Stimulated activated CD4-positive, alpha-beta T cell treated with anti-CD3 and anti-CD28 coated beads, Interleukin-15, amount 100 ng/mL, for 48 hours (primary cell): Measurements from ENCODE around the gene ETV6.
A peak's percentile ranks its signal among the peaks of the same experiment; 100 is the strongest.

Experiments
- DNase-seq, 2 donors: peaks; one replicate each; pipeline ENCODE4 v3.0.0-alpha.2; 2020; ENCODE audit warnings: low read depth in 2 of 2

ETV6 gene

GRCh38 chr12:11827091-11828061 lies 177.9 kb downstream of the ETV6 start:
- no peak for DNase-seq

DNA sequence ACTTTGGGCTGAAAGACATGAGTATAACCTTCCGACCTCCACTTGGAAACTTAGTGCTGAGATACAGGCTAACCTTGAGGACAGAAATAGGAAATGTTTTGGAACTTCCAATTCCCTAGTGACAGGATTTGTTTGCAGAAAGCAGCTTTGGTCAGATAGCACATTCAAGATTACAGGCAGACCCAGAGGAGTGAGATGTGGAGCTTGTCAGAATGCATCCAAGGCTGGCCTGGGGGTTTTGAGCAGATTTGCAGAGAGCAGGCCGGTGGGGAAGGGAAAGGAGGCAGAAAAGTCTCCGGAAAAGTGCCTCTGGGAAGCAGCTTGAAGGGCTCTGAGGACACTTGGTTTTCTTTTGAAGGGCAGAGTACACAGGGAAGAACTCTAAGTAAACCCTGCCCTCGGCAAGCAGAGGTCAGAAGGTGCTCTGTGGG lies 180.3 kb downstream of the ETV6 start:
- DNase-seq: no peak

DNA sequence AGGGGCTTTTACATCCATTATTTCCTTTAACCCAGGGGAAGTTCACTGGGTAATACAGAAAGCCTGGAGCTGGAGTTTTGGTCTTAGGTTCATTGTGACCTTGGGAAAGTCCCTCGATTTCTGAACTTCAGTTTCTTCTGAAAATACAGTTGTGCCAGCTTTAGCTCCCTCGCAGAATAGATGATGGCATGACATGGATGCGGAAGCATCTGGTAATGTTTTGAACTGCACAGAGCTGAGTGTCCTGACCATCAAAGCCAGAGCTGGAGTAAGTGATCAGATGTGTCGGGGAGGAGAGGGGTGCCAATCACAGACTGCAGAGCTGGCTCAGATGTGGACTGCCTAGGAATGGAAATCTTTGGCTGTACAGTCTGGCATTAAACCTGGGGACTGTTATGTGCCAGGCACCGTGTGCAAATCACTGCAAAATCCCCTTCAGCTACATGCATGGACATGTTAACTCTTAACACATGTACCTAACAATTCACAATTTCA lies 180.9 kb downstream of the ETV6 start:
- no peak for DNase-seq

DNA sequence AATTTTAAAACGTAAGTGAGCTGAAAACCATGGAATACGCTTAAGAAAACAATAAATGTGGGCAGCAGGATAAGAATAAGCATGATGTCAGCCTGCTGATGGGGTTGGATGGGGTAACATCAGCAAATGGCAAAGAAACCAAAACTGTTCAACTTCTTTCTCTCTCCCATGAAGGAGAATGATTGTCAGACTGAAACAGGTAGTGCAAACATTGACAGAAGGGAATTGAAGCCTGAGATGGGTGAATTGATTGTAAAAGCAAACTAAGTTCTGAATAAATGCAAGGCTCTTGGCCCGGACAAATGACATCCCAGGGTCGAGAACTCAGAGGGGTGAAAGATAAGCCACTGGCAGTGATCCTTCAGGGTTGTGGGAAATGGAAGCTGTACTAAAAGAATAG lies 182.6 kb downstream of the ETV6 start:
- DNase-seq: no peak

GRCh38 chr12:11833174-11833895 lies 183.9 kb downstream of the ETV6 start:
- no peak for DNase-seq

- DNase-seq: no peak
Measured at GRCh38 chr12:11834104-11834812, 184.8 kb downstream of the ETV6 start.

GRCh38 chr12:11834931-11835330 lies 185.5 kb downstream of the ETV6 start:
- no peak for DNase-seq

DNA sequence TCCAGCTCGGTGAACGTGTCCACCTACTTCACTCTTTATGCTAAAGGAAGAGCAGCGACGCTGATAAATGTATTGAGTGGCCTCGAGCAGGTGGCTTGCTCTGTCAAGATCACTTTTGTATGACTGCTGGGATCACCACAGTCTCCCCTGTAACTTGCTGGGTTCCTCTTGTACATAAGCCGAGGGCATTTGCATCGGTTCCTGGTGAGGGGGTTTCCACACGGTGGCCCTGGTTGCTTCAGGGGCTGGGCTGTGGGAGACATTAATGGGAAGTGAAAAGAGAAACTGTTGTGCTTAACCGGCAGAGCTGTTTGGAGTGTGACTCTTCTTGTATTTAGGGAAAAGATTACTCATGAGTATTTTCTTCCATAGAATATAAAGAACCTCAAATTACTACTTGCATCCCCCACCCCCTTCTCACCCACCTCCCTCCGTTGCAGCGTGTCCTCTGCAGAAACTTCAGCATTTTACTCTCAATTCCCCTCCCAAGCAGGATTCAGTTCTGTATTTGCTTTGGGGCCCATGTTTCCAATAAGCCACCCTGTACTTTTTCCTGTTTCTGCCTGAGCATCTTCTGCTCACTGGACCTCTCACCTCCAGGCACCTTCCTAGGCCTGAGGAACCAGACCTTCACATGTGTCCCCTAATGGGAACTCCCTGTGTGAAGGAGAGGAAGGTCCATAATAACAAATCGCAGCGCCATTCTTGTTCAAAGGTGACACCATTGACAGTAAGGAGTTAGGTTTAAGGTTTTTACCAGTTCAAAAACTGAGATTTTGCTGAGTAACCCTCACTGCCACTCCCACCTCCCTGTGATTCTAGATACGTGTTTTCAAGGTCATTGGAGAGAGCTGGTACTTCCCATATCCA lies 187.0 kb downstream of the ETV6 start:
- peak; percentile 53 to 59 for DNase-seq

DNA sequence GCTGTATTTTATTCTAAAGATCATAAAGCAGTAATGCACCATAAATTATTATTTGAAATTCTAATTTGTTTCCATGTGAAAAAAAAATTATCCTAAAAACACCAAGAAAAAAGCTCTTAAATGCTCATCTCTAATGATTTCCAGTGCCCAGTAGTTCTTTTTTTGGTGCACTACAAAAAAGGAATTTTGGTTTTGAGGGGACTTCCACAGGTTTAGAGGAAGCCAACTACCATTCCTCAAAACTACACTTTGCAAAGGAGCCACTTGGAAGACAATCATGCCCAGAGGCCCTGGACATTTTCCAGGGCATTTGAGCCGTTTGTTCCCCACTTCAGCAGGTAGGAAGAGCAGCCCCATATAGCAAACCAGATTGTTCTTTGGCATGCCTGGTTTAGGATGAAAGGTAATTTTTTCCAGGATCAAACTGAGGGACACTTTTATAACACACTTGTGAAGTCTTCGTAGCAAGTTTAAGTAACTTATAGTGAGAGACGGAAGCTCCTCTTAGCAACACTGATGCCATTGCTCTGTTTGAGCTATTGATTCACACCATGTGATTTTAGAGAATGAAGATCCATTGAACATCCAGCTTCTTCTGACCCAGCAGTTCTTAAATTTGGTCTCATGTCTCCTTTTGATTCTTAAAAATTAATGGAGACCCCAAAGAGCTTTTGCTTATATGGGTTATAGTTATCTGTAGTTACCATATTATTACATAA lies 187.9 kb downstream of the ETV6 start:
- no peak for DNase-seq

GRCh38 chr12:11838403-11838802 lies 188.9 kb downstream of the ETV6 start:
- no peak for DNase-seq

- DNase-seq: no peak
Measured at GRCh38 chr12:11839091-11839641, 189.7 kb downstream of the ETV6 start.

- DNase-seq: no peak
Measured at GRCh38 chr12:11840366-11840765, 190.9 kb downstream of the ETV6 start.

DNA sequence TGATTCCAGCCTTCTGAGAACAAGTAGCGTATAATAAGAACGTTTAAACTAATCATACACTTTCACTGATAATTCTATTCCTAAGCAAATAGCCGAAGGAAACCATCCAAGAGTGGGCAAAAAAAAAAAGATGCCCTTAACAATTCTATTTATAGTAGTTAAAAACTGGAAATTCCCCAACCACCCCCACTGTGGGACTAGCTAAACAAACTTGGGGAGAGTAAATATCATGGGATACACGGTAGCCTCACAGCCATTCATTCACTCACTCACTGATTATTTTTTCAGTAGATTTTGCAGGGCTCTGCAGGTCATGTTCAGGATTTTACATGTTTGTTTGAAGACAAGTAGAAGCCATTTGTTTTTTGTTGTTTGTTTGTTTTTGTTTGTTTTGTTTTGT lies 197.0 kb downstream of the ETV6 start:
- DNase-seq: no peak

- DNase-seq: no peak
Measured at GRCh38 chr12:11847539-11847938, 198.1 kb downstream of the ETV6 start.

DNA sequence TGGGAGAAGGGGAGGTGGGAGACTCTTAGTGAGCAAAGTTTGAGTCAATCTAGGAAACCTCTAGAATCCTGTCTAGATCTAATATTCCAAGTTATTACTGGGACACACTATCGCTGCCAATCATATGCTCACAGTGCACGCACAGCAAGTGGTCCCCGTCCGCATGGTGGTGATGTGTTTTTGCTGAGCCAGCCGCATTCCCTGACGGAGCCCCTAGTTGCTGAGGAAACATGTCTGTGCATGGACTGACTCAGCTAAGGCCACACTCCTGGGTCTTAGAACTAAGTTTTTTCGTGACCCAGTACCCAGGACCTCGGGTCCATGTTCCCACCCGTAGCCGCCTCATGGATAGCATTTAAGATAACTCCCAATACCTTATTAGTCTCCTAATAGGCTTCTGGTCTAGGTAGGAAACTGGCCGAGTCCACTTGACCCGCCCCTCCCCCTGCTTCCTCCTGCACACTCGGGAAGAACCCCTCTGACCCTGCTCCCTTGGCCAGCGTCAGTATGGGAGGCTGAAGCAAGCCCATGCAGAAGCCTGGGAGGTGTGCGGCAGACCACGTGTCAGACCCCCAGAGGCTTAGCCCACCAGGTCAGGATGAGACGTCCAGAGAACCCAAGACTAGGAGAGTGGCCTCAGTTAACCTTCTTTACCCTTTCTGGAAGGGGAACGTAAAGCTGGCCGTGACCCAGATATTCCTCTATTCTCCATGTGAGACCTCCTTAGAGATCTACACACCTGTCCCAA lies 200.5 kb downstream of the ETV6 start:
- no peak for DNase-seq

DNA sequence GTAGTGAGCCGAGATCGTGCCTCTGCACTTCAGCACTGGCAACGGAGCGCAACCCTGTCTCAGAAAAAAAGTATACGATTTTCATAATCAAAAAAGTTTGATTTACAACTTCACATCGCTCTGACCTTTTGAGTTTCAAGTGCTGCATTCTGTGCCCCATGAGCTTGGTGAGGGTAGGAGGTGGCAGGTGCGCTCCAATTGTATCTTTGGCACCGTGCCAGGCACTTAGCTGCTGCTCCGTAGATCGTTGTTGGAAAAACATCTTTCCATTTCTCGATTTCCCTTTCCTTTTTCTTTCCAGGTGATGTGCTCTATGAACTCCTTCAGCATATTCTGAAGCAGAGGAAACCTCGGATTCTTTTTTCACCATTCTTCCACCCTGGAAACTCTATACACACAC lies 203.7 kb downstream of the ETV6 start:
- no peak for DNase-seq

GRCh38 chr12:11854011-11854499 lies 204.6 kb downstream of the ETV6 start:
- no peak for DNase-seq

DNA sequence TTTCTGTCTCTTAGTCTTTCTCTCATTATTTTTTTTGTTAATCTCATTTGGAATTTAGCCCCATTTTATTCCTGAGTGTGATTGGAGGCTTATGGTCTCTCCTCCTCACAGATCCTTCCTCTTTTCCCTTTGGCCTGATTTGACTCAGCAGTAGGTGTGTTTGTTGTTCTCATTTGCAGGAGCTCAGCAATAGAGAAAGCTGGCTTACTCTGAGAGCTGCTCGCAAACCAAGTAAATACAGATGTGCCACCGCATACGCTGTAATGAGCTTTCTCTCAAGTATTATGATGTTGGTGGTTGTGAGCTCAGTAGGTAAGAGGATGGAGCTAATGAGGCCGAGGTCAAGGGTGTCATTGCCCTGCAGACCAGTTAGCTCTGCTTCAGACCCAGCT lies 206.5 kb downstream of the ETV6 start:
- no peak for DNase-seq

DNA sequence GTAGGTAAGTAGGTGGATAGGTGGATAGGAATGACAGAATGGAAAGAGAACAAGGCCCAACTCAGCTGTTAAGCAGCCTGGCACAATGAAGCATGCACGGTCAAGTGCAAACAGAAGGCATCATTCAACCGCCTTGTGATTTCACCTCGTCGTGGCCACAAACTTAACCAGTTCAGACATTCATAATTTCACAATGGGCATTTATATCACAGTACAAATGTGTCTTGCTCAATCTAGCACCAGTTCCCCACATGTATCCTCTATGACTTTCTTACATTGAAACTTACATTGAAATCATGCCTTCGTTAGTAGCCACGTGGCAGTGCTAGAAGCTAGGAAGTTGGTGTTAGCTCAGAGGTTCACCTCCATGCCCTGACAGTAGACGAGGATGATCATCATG lies 207.5 kb downstream of the ETV6 start:
- DNase-seq: no peak
